HCEC 1CT (cell line): ENCODE measurements around the gene MGAT3.
"Not testable (repeated sequence)": the region's sequence is repeated elsewhere in the genome, so short reads cannot be mapped to it uniquely, and the experiment has no call there.

Experiments used
- DNase-seq: peaks from one replicate; pipeline ENCODE4 v3.0.0-alpha.2; 2017

The MGAT3 gene, protein sequence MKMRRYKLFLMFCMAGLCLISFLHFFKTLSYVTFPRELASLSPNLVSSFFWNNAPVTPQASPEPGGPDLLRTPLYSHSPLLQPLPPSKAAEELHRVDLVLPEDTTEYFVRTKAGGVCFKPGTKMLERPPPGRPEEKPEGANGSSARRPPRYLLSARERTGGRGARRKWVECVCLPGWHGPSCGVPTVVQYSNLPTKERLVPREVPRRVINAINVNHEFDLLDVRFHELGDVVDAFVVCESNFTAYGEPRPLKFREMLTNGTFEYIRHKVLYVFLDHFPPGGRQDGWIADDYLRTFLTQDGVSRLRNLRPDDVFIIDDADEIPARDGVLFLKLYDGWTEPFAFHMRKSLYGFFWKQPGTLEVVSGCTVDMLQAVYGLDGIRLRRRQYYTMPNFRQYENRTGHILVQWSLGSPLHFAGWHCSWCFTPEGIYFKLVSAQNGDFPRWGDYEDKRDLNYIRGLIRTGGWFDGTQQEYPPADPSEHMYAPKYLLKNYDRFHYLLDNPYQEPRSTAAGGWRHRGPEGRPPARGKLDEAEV

DNA sequence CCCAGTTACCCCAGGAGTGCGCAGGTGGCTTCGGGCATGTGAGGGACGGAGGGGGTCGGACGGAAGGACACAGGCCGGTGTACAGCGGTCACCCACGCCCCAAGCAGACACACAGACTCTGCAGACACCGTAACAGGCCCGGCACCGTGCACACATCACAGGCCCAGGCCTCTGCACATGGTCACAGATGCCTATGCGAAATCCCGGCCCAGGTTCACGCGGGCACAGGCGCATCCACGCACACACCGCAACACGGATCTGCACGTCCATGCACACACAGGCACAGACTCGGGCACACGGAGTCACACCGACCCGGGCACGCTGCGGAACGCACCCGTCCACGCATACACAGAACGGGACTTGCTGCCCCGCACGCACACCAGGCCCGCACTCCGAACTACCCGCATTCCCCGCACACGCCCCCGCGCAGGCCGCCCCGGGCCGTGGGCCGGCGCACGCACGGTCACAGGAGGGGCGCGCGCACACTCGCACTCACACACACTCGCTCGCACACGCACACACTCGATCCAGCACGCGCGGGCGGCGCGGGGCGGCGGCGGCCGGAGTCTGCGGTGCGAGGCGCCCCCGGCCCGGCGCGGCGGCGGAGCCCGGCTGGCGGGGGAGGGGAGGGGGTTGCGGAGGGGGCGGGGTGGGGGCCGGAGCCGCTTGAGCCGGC lies at the start of gene MGAT3:
Gene MGAT3, plus strand, starts transcription at position 491 of the 676 bp plus-strand sequence. CDS start 30,336 bp downstream, outside the sequence.
- DNase-seq, result no peak

DNA sequence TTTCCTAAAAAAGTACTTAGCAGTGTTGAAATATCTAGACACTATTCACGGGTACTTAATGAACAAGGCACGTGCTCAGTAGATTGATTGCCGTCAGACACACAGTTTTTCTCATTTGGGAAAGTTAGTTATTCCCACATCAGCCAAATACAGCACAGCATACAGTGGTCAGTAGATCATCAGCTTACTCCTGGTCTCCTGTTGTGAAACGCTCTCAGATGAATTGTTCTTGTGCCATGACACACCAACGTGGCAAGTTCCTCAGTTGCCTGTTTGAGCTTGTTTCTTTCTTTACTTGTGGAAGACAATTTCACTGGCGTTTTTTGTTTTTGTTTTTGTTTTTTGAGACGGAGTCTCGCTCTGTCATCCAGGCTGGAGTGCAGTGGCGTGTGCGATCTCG lies 48.6 kb upstream of the MGAT3 start:
- DNase-seq, result no peak

DNA sequence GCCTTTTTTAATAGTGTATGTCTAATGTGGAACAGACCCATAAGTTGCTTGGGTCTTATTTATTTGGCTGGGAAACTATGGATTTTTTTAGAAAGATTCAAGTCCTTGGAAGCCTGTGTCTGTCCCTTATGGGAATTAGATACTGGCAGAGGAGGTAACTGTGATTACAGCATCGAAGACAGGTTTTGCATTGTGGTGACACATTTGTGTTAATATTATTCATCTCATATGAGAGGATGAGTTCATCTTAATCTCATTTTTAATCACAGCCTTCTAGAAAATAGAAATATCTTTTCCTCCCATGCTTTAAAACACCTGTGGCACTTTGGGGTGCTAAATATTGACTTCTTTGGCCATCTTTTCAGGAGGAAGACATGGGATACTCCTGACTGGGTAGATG lies 48.0 kb upstream of the MGAT3 start:
- DNase-seq, result no peak

DNA sequence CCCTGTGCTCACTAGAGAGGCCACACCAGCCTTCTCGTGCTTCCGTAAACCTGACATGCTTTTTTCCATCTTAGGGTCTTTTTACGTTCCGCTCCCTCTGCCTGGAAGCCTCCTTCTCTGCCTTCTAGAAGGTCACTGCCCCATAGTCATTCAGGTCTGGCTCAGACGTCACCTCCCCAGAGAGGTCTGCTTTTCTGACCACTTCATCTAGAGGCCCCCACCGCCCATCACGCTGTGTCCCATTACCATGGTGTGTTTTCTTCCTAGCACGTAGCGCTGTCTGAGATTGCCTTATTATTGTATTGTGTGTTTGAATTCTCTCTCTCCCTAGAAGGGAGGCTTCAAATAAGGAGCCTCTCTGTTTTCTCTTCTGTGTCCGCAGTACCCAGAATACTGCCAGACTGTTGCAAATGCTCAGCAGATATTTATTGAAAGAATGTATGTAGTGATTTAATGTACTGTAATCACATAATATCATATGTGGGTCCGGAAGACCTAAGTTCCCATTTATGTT lies 47.2 kb upstream of the MGAT3 start:
- DNase-seq, result no peak

DNA sequence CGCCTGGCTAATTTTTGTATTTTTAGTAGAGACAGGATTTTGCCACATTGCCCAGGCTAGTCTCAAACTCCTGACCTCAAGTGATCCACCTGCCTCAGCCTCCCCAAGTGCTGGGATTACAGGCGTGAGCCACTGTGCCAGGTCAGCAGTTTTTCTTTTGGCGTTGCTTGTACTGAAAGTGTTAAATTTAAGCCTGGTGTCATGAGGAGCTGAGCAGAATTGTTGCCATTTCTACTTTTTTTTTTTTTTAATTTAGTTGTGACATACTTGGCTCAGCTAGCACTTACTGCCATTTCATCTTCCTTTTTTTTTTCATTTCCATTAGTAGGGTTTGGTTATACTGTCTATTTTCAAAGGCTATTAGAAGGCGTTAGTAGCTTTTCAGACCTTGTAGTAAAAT lies 46.5 kb upstream of the MGAT3 start:
- DNase-seq, result no peak

DNA sequence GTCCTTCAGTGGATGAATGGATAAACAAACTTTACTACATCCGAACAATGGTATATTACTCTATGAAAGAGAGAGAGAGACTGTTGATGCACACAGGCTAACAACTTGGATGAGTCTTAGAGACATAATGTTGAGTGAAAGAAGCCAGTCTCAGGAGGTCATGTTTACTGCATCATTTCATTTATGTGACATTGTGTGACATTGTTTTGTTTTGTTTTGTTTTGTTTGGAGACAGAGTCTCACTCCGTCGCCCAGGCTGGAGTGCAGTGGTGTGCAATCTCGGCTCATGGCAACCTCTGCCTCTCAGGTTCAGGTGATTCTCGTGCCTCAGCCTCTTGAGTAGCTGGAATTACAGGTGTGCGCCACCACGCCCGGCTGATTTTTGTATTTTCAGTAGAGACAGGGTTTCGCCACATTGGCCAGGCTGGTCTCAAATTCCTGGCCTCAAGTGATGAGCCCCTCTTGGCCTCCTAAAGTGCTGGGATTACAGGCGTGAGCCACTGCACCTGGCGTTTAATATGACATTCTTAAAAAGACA lies 44.9 kb upstream of the MGAT3 start:
- DNase-seq, result not testable (repeated sequence)

DNA sequence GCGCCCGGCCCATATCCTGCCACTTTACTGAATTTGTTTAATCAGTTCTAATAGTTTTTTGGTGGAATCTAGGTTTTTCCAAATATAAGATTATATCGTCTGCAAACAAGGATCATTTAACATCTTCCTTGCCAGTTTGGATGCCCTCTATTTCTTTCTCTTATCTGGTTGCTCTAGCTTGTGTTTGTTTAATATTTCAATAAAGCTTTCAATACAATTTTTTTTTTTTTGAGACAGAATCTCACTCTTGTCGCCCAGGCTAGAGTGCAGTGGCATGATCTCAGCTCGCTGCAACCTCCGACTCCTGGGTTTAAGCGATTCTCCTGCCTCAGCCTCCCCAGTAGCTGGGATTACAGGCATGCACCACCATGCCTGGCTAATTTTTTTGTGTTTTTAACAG lies 43.6 kb upstream of the MGAT3 start:
- not testable (repeated sequence) for DNase-seq

DNA sequence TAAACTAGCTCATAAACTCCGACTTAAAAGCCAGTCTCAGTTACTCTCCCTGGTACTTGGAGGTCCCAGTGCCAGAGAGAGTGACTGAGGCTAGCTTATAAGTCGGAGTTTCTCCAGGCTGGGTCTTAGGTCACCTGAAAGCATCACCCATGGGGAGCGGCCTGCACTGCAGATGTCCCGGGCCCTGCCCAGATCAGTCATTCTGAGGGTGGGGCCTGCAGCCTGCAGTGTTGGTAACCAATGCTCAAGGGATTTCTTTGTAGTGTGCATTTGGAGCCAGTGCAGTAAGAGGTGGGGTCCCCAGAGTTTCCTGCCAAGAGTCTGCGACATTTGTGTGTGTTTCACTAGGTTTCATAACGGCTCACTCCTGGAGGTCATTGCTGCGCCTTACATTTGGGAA lies 42.4 kb upstream of the MGAT3 start:
- DNase-seq, result no peak

DNA sequence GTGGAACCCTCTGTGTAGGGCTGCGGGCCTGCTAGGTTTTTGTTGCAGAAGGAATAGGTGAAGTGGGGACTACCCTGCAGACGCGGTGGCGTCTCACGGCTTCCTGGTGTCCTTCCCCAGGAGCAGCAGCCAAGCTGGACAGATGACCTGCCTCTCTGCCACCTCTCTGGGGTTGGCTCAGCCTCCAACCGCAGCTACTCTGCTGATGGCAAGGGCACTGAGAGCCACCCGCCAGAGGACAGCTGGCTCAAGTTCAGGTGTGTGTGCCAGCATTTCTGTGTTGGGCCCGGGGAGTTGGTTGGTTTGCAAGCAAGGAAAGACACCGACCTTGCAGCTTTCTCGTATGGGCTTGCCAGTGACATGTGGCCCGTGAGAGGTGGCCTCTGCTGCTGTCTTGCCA lies 41.9 kb upstream of the MGAT3 start:
- no peak for DNase-seq

DNA sequence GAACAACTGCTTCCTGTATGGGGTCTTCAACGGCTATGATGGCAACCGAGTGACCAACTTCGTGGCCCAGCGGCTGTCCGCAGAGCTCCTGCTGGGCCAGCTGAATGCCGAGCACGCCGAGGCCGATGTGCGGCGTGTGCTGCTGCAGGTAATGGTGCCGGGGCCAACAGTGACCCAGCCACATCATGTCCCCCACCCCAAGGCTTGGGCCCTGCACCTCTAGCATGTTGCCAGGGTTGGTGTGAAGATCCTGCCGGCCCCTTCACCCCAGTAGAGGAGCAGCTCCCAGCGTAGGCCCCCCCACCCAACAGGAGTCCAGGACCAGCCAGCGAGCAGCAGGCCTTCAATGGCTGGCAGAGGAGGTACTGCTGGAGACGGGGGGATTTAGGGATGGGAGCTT lies 41.3 kb upstream of the MGAT3 start:
- no peak for DNase-seq

DNA sequence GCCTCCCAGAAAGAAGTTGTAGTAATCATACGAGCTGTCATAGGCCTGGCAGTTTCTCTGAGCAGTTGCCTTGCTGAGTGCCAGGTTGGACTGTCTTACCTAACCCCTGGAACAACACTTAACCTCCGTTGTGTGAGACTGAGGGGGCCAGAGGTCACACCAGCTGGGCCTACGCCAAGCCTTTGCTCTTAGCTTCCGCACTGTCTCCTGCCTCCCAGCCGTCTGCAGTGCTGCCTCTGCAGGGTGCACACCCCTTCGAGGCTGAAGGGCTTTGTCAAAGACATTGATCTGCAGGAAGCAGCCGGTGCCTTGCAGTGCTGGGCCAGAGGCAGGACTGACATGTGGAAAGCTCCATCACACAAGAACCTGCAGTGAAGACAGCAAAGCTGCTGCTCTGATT lies 40.5 kb upstream of the MGAT3 start:
- no peak for DNase-seq

DNA sequence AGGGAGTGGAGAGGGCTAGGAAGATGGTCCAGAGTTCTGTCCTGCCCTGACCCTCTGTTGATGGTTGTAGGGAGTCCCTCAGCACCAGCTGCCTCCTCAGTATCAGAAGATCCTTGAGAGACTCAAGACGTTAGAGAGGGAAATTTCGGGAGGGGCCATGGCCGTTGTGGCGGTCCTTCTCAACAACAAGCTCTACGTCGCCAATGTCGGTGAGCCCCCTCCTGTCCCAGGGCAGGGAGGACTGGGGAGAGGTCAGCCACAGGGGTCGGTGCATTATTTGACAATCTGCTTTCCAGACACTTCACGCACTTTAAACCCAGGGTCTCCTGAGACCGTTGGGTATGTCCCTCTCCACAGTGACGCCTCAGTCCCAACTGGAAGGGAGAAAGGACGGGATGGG lies 39.2 kb upstream of the MGAT3 start:
- no peak for DNase-seq

DNA sequence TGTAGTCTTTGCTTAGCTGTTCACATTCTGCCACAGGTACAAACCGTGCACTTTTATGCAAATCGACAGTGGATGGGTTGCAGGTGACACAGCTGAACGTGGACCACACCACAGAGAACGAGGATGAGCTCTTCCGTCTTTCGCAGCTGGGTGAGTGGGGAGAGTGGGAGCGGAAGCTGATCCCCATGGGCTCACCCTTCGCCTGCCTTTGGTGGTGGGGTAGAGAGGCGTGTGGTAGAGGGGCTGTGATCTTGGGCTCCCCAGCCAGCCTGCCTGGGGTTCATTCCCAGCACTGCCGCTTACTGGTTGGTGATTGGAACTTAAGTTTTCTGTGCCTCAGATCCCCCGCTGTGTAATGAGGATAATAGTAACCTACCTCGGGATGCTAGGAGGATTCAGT lies 38.1 kb upstream of the MGAT3 start:
- no peak for DNase-seq

DNA sequence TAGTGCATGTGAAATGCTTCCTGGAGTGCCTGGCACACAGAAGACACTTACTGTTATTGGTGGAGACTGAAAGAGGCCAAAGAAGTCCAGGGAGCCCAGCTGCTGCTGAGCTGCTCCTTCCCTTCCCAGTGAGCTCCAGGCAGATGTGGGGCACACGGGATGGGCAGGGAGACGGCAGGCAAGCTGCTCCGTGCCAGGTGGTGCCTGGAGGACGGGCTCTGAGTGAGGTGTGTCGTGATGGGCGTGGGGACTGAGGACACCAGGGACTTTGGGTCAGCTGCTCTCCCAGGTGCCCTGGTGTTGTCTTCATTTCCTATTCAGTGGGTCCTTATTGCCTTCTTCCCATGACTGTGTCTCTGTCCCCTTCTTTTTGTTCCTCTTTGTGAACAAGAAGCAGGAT lies 37.7 kb upstream of the MGAT3 start:
- no peak for DNase-seq

DNA sequence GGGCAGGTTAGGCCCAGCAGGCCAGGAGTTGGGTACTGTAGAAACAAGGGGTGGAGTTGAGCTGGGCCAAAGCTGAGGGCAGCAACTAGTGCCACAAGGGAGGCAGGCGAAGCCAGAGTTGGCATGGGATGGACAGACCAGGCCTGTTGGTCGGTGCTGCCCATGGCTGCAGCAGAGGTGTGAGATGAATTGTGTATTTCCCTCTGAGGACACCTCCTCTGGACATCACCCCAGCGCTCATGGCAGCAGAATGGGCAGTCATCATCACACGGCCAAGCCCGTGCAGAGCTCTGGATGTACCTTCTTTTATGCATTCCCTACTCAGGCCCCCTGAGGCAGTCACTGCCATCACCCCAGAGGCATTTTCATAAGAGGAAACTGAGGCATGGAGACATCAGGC lies 36.9 kb upstream of the MGAT3 start:
- DNase-seq, result no peak

DNA sequence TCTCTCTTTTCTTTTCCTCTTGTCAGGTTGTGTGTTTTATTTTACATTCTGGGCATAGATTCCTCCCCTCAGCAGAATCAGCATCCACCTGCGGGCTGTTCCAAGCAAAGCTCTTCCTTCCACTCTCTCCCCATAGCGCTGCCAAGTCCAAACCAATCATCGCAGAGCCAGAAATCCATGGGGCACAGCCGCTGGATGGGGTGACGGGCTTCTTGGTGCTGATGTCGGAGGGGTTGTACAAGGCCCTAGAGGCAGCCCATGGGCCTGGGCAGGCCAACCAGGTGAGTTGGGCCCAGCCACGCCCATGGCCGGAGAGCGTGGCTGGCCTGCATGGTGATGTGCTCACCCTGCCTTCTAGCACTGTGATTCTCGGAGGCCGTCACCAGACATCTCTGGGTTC lies 35.1 kb upstream of the MGAT3 start:
- no peak for DNase-seq

DNA sequence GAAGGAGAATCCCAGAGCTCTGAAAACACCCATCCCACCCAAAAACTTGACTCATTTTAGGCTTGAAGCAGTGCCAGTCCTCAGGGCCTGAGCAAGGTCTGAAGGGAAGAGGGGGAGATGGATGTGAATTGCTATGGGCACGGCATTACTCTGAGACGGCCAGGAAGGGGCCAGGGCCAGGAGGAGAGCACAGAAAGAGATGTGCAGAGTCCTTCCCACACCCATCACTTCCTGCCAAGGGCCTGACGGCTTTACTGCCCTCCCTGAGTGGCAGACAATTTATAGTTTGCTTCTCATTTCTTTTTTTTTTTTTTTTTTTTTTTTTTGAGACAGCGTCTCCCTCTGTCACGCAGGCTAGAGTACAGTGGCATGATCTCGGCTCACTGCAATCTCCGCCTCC lies 34.7 kb upstream of the MGAT3 start:
- DNase-seq, result no peak

DNA sequence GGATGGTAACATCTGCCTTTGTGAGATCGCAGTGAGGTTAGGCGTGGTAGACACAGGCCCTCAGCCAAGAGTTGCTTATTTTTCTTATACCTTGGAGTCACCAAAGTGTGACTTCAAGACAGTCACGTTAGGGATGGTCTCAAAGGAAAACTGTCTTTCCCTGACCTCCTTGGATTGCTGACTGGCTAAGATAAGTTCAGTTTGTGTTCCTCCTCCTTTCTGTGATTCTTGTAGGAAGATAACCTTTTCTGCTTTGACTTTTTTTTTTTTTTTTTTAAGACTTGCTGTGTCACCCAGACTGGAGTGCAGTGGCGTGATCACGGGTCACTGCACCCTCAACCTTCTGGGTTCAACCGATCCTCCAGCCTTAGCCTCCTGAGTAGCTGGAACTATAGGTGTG lies 34.1 kb upstream of the MGAT3 start:
- DNase-seq, result no peak

DNA sequence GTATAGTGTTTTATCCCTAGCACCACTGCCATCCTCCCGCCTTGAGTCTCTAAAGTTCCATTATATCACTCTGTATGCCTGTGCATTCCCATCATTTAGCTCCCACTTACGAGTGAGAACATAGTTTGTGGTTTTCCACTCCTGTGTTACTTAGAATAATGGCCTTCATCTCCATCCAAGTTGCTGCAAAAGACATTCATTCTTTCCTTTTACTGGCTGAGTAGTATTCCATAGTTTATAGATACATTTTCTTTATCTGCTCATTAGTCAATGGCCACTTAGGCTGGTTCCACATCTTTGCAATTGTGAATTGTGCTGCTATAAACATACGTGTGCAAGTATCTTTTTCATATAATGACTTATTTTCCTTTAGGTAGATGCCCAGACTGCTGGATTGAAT lies 32.8 kb upstream of the MGAT3 start:
- DNase-seq, result no peak

DNA sequence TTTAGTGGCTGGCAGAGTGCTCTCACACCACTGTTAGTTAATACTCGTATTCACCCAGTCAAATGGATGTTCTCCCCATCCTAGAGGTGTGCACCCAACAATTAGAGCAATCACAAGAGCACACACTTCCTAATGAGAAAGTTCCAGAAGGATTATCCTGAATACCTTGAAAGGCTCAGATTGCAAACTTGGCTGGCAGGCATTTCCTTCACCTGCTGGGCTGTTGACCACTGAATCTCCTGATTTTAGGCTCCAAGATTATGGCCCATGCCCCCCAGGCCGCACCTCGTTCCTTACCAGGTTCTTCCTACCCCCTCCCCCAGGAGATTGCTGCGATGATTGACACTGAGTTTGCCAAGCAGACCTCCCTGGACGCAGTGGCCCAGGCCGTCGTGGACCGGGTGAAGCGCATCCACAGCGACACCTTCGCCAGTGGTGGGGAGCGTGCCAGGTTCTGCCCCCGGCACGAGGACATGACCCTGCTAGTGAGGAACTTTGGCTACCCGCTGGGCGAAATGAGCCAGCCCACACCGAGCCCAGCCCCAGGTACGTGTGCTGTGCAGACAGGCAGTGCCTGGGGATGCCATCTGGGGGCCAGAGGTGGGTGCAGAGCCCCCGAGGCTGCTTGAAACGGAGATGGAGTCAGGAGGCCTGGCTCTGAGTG lies 30.3 kb upstream of the MGAT3 start:
- no peak for DNase-seq

DNA sequence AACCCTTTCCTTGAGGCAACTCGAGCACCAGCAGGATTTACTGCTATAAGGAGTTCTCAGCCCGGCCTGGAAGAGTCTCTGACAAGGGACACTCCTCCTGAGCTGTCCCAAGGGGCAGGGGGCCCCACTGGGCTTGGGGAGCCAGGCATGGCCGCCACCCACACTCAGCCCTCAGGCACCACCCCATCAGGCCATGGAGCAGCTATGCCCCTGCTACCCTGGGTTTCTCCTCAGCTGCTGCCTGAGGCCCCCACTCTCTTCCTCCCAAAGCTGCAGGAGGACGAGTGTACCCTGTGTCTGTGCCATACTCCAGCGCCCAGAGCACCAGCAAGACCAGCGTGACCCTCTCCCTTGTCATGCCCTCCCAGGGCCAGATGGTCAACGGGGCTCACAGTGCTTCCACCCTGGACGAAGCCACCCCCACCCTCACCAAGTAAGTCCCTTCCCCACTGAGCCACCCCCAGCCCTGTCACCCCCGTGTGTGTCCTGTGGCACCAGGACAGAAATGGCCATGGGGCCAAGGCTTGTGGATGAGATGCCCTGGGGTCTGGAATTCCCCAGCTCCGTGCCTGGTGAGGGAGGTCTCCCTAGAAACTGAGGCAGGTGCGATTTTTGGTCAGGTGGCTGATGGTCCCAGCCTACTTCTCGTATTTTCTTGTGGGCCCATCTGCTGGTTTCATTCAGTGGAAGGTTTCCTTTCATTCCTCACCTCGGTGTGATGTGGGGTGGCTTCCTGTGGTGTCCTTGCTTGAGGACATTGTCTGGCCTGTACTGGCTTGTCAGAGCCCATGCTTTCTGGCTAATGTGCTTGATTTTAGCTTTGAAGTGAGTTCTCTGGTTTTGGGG lies 28.8 kb upstream of the MGAT3 start:
- DNase-seq, result no peak

DNA sequence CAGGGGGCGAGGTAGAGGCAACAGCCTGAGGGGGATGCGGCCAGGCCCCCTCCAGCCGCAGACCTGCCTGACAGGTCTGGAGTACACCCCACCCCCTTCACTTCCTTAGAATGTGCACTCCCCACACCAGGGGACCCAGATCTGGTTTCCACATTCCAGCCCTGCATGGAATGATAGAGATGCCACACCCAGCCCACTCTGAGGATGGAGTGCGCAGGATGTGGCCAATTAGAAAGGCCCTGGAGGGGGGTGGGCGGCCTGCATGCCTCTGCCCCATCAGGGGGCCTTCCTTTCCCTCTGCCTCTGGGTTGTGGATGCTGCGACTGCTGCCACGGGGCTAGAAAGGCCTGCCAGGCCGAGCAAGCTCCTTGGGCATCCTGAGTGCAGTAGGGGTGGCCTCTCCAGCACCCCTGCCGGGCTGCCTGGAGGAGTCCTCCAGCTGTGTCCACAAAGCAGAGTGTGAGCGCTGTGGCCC lies 28.2 kb upstream of the MGAT3 start:
- no peak for DNase-seq
